Neuronal stem cell (in vitro differentiated cells): ENCODE results near the gene GALNT17.

Experiments used
- DNase-seq: peaks from one replicate; pipeline ENCODE4 v3.0.0-alpha.2; 2013; ENCODE audit warnings: low spot score
- H2AFZ ChIP-seq: one replicate; pipeline ENCODE4 v1.6.1; 2013; ENCODE audit warnings: mild to moderate bottlenecking, low read length, inconsistent platforms
- H2AK5ac ChIP-seq: 2 replicates; pipeline ENCODE4 v1.6.1; 2013; ENCODE audit warnings: low read depth, mild to moderate bottlenecking, inconsistent platforms, low read length, moderate library complexity, mixed read lengths
- H2BK120ac ChIP-seq: 2 replicates; pipeline ENCODE4 v1.6.1; 2013; ENCODE audit warnings: low read depth, mild to moderate bottlenecking, inconsistent platforms, low read length, moderate library complexity, mixed read lengths
- H2BK12ac ChIP-seq: one replicate; pipeline ENCODE4 v1.6.1; 2013; ENCODE audit warnings: low read length, inconsistent platforms
- H2BK15ac ChIP-seq: 2 replicates; pipeline ENCODE4 v1.6.1; 2013; ENCODE audit warnings: mild to moderate bottlenecking, low read length, inconsistent platforms, mixed read lengths
- H2BK5ac ChIP-seq: one replicate; pipeline ENCODE4 v1.6.1; 2013; ENCODE audit warnings: inconsistent platforms, mild to moderate bottlenecking, low read length, moderate library complexity
- H3K14ac ChIP-seq: one replicate; pipeline ENCODE4 v1.6.1; 2013; ENCODE audit warnings: low read length, inconsistent platforms
- H3K18ac ChIP-seq: 2 replicates; pipeline ENCODE4 v1.6.1; 2013; ENCODE audit warnings: low read length, inconsistent platforms
- H3K23ac ChIP-seq: 2 replicates; pipeline ENCODE4 v1.6.1; 2013; ENCODE audit warnings: low read depth, mild to moderate bottlenecking, mixed read lengths, low read length, inconsistent platforms; ENCODE audit not compliant: poor library complexity
- H3K27ac ChIP-seq: replicated peaks from 3 replicates; pipeline ENCODE4 v1.5.1; 2013; ENCODE audit warnings: low read length, inconsistent platforms
- H3K27me3 ChIP-seq, 3 experiments: 2 replicates each; pipeline ENCODE4 v1.6.1; 2013; ENCODE audit warnings: low read length in 3 of 3, mild to moderate bottlenecking in 2 of 3, inconsistent platforms in 1 of 3, low read depth in 1 of 3, mixed read lengths in 1 of 3, moderate library complexity in 1 of 3; ENCODE audit not compliant: control insufficient read depth in 3 of 3, insufficient read depth in 3 of 3
- H3K36me3 ChIP-seq, 2 donors: replicated peaks in 1 of 2; 2 replicates each; pipeline ENCODE4 v1.6.1; 2013; ENCODE audit warnings: low read length in 2 of 2; ENCODE audit not compliant: control insufficient read depth in 2 of 2, insufficient read depth in 2 of 2
- H3K4ac ChIP-seq: 2 replicates; pipeline ENCODE4 v1.6.1; 2013; ENCODE audit warnings: inconsistent platforms, mild to moderate bottlenecking, low read length, moderate library complexity
- H3K4me1 ChIP-seq, 2 donors: 1 replicate in 1 of 2; 2 replicates in 1 of 2; pipeline ENCODE4 v1.6.1; 2013; ENCODE audit warnings: low read length in 2 of 2, low read depth in 1 of 2; ENCODE audit not compliant: control insufficient read depth in 2 of 2, insufficient read depth in 1 of 2
- H3K4me2 ChIP-seq: one replicate; pipeline ENCODE4 v1.6.1; 2013; ENCODE audit warnings: mild to moderate bottlenecking, low read length, inconsistent platforms; ENCODE audit not compliant: insufficient read depth, poor library complexity, severe bottlenecking
- H3K4me3 ChIP-seq, 2 donors: 2 replicates each; pipeline ENCODE4 v1.5.1; 2013; ENCODE audit warnings: low read length in 2 of 2, mild to moderate bottlenecking in 2 of 2, inconsistent platforms in 1 of 2, moderate library complexity in 1 of 2
- H3K79me1 ChIP-seq: one replicate; pipeline ENCODE4 v1.6.1; 2013; ENCODE audit warnings: low read depth, mild to moderate bottlenecking, inconsistent platforms, low read length, moderate library complexity
- H3K9ac ChIP-seq: one replicate; pipeline ENCODE4 v1.6.1; 2013; ENCODE audit warnings: mild to moderate bottlenecking, low read depth, low read length, inconsistent platforms; ENCODE audit not compliant: poor library complexity
- H3K9me3 ChIP-seq, 2 donors: replicated peaks in 1 of 2; 2 replicates each; pipeline versions ENCODE3 to v1.6.1; 2013; ENCODE audit warnings: low read length in 2 of 2, mild to moderate bottlenecking in 2 of 2, inconsistent platforms in 1 of 2, low read depth in 1 of 2, mixed read lengths in 1 of 2, moderate library complexity in 1 of 2; ENCODE audit not compliant: control insufficient read depth in 2 of 2, insufficient read depth in 1 of 2
- H4K8ac ChIP-seq: one replicate; pipeline ENCODE4 v1.6.1; 2013; ENCODE audit warnings: low read depth, mild to moderate bottlenecking, inconsistent platforms, low read length, moderate library complexity
- H4K91ac ChIP-seq: one replicate; pipeline ENCODE4 v1.6.1; 2013; ENCODE audit warnings: low read length, low read depth, mild to moderate bottlenecking, inconsistent platforms; ENCODE audit not compliant: poor library complexity
- WGBS, 2 donors: extraction: QIAGEN DNeasy Blood & Tissue Kit; methylation state at CpG; one replicate each; pipeline ENCODE4 v1.1.7; 2013; ENCODE audit warnings: missing lambda C conversion rate in 2 of 2, mixed read lengths in 1 of 2; ENCODE audit not compliant: insufficient read length in 2 of 2, insufficient replicate concordance in 1 of 2; ENCODE audit errors: extremely low coverage in 2 of 2; 5-methylcytosine and 5-hydroxymethylcytosine counted together

Gene GALNT17

DNA sequence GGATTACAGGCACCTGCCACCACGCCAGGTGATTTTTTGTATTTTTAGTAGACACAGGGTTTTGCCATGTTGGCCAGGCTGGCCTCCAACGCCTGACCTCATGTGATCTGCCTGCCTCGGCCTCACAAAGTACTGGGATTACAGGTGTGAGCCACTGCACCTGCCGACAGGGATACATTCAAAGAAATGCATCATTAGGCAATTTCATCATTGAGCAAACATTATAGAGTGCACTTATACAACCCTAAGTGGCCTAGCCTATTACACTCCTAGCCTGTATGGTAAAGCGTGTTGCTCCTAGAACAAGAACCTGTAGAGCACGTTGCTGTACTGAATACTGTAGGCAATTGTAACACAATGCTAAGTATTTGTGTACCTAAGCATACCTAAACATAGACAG is 350.3 kb downstream of the GALNT17 start:
- Histone ChIP-seq H3K23ac (no peak overlapping the region), H2AFZ (no peak overlapping the region), H3K4me1 (no peaks in the 10 kb centered on the region), H3K4me3 (no peak overlapping the region), H3K4me2 (no peak overlapping the region), H3K27ac (no peak overlapping the region), H2BK5ac (no peak overlapping the region), H3K36me3 (no peaks in the 10 kb centered on the region), H2BK12ac (no peak overlapping the region), H3K9me3 (no peaks in the 10 kb centered on the region), H3K14ac (no peak overlapping the region), H4K91ac (no peak overlapping the region), H2BK15ac (no peak overlapping the region), H3K79me1 (no peaks in the 10 kb centered on the region), H2AK5ac (no peak overlapping the region), H3K18ac (no peak overlapping the region), H2BK120ac (no peak overlapping the region), H4K8ac (no peak overlapping the region), H3K9ac (no peak overlapping the region), H3K4ac (no peak overlapping the region), H3K27me3 (no peaks in the 10 kb centered on the region)
- DNase-seq = no peak
- WGBS, 2 donors = no CpG with 5 or more reads among the region's 6 CpGs

DNA sequence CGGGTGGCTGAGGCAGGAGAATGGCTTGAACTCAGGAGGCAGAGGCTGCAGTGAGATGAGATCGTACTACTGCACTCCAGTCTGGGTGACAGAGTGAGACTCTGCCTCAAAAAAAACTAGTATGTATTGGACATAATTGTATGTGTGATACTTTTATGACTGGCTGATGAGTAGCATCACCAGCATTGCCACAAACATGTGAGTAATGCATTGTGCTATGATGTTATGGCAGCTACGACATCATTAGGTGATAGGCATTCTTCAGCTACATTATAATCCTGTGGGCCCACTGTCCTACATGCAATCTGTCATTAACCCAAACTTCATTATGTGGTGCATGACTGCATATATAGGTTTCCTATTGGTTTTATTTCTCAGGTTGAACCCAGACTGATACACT is 352.4 kb downstream of the GALNT17 start:
- no peak overlapping the region for H3K4ac ChIP-seq
- H3K9me3 ChIP-seq = no peaks in the 10 kb centered on the region
- H4K91ac ChIP-seq = no peak overlapping the region
- no peak for DNase-seq
- no peak overlapping the region for H2AFZ ChIP-seq
- no peak overlapping the region for H4K8ac ChIP-seq
- H3K4me2 ChIP-seq = no peak overlapping the region
- no peak overlapping the region for H2BK12ac ChIP-seq
- H3K4me3 ChIP-seq = no peak overlapping the region
- H3K9ac ChIP-seq = no peak overlapping the region
- no peaks in the 10 kb centered on the region for H3K27me3 ChIP-seq
- H2BK15ac ChIP-seq = no peak overlapping the region
- no peaks in the 10 kb centered on the region for H3K36me3 ChIP-seq
- no peak overlapping the region for H3K23ac ChIP-seq
- H2BK120ac ChIP-seq = no peak overlapping the region
- peaks cover 0 to 1% of the 10 kb centered on the region in 2 donors for H3K4me1 ChIP-seq
- H3K27ac ChIP-seq = no peak overlapping the region
- no peak overlapping the region for H3K18ac ChIP-seq
- no peaks in the 10 kb centered on the region for H3K79me1 ChIP-seq
- H2BK5ac ChIP-seq = no peak overlapping the region
- WGBS, 2 donors = no CpG with 5 or more reads among the region's 3 CpGs
- no peak overlapping the region for H3K14ac ChIP-seq
- no peak overlapping the region for H2AK5ac ChIP-seq

DNA sequence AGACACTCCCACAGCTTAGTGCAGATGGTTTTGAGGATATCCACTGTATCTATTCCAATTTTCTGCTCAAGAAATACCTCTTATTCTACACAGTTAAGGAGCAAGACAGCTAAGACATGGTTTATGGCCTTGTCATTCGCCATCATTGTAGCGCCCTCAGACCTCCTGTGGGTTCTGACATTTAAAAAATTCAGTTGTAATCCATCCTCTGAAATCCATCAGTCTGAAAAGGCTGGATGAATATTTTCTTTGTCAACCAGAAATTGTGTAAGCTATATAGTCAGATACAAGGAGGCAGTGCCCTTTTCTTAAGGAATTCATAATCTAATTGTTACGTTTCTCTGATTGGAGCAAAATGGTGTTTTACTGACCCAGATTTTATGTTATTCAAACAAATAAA is 353.6 kb downstream of the GALNT17 start:
- no peak for DNase-seq
- Histone ChIP-seq H3K9ac (no peak overlapping the region), H2BK5ac (no peak overlapping the region), H2AFZ (no peak overlapping the region), H2BK120ac (no peak overlapping the region), H2BK15ac (no peak overlapping the region), H3K4me2 (no peak overlapping the region), H3K14ac (no peak overlapping the region), H3K4me1 (peaks cover 0 to 1% of the 10 kb centered on the region in 2 donors), H3K27ac (no peak overlapping the region), H3K23ac (no peak overlapping the region), H2AK5ac (no peak overlapping the region), H3K27me3 (no peaks in the 10 kb centered on the region), H2BK12ac (no peak overlapping the region), H3K4ac (no peak overlapping the region), H3K36me3 (no peaks in the 10 kb centered on the region), H4K91ac (no peak overlapping the region), H3K18ac (no peak overlapping the region), H4K8ac (no peak overlapping the region), H3K9me3 (no peaks in the 10 kb centered on the region), H3K79me1 (no peaks in the 10 kb centered on the region), H3K4me3 (no peak overlapping the region)
- no CpG with 5 or more reads among the region's 3 CpGs for WGBS, 2 donors

DNA sequence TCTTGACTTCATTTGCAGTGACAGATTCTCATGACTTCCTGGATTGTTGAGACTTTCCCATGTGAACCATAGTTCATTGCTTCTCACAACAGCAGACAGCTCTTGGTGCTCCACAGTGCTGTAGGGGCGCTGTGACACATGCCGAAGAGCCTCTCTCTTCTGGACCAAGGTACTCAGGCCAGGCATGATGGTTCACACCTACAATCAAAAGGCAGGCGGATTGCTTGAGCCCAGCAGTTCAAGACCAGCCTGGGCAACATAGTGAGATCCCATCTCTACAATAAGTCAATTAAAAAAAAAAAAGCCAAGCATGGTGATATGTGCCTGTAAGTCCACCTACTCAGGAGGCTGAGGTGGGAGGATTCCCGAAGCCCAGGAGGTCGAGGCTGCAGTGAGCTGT is 354.5 kb downstream of the GALNT17 start:
- no peak overlapping the region for H3K27ac ChIP-seq
- H2BK12ac ChIP-seq = no peak overlapping the region
- peaks cover 0 to 1% of the 10 kb centered on the region in 2 donors for H3K4me1 ChIP-seq
- H2BK120ac ChIP-seq = no peak overlapping the region
- H3K36me3 ChIP-seq = no peaks in the 10 kb centered on the region
- WGBS, 2 donors = no CpG with 5 or more reads among the region's 5 CpGs
- DNase-seq = no peak
- no peaks in the 10 kb centered on the region for H3K27me3 ChIP-seq
- H3K9ac ChIP-seq = no peak overlapping the region
- H4K8ac ChIP-seq = no peak overlapping the region
- H3K9me3 ChIP-seq = no peaks in the 10 kb centered on the region
- H2AK5ac ChIP-seq = no peak overlapping the region
- H3K14ac ChIP-seq = no peak overlapping the region
- H3K4me3 ChIP-seq = no peak overlapping the region
- H4K91ac ChIP-seq = no peak overlapping the region
- no peak overlapping the region for H2AFZ ChIP-seq
- no peak overlapping the region for H3K23ac ChIP-seq
- H2BK15ac ChIP-seq = no peak overlapping the region
- no peak overlapping the region for H3K4me2 ChIP-seq
- no peaks in the 10 kb centered on the region for H3K79me1 ChIP-seq
- no peak overlapping the region for H3K4ac ChIP-seq
- H2BK5ac ChIP-seq = no peak overlapping the region
- no peak overlapping the region for H3K18ac ChIP-seq
